CD4-positive, alpha-beta T cell (primary cell): ENCODE measurements around the gene DENND2A. TPM values are rescaled to one million over a fixed set of nuclear protein-coding genes. Genes with fewer than 3 reads are reported as not detected.

Experiments used
- ATAC-seq: fragments of 200-7000 bp; cut with Tn5 transposase; one replicate; pipeline ENCODE4 v1.10.0; 2022; ENCODE audit warnings: mild to moderate bottlenecking; ENCODE audit not compliant: poor library complexity
- CTCF ChIA-PET: fragments of 350-600 bp; sonication (Branson Sonifier 250); formaldehyde crosslinking; loops from one replicate; lab custom pipeline; 2021; ENCODE audit warnings: antibody characterized with exemption, inconsistent platforms; lab: Charles Lee
- POLR2A ChIA-PET: fragments of 350-600 bp; sonication (Branson Sonifier 250); formaldehyde crosslinking; loops from one replicate; lab custom pipeline; 2021; ENCODE audit warnings: antibody characterized with exemption, inconsistent platforms; lab: Charles Lee
- DNase-seq, 14 experiments: peaks; one replicate each; pipeline ENCODE4 v3.0.0-alpha.2; 2013 to 2020; ENCODE audit warnings: mixed read lengths in 2 of 14
- H3K27ac ChIP-seq, 2 donors: one replicate each; pipeline versions ENCODE4 v1.5.1 to v1.7.0; 2013; ENCODE audit warnings: low read length in 2 of 2, low read depth in 1 of 2, mild to moderate bottlenecking in 1 of 2
- H3K27me3 ChIP-seq, 2 experiments: 1 replicate in 1 of 2; 2 replicates in 1 of 2; pipeline versions ENCODE4 v1.6.1 to v1.7.0; 2013; ENCODE audit warnings: low read length in 2 of 2, control low read depth in 1 of 2, mild to moderate bottlenecking in 1 of 2, moderate library complexity in 1 of 2; ENCODE audit not compliant: insufficient read depth in 2 of 2, control insufficient read depth in 1 of 2
- H3K36me3 ChIP-seq: one replicate; pipeline ENCODE4 v1.6.1; 2013; ENCODE audit warnings: low read length, control low read depth; ENCODE audit not compliant: insufficient read depth
- H3K4me1 ChIP-seq: one replicate; pipeline ENCODE4 v1.6.1; 2013; ENCODE audit warnings: low read length, control low read depth; ENCODE audit not compliant: insufficient read depth
- H3K4me3 ChIP-seq: one replicate; pipeline ENCODE4 v1.5.1; 2013; ENCODE audit warnings: mild to moderate bottlenecking, low read length, moderate library complexity
- H3K9me3 ChIP-seq, 2 experiments: 1 replicate in 1 of 2; 2 replicates in 1 of 2; pipeline versions ENCODE4 v1.6.1 to v1.7.0; 2013; ENCODE audit warnings: low read length in 2 of 2, mild to moderate bottlenecking in 2 of 2, control low read depth in 1 of 2, moderate library complexity in 1 of 2; ENCODE audit not compliant: control insufficient read depth in 1 of 2, insufficient read depth in 1 of 2
- H3K27ac Mint-ChIP-seq: one replicate; pipeline ENCODE4 v1.8.0; 2020; ENCODE audit warnings: mixed read lengths
- H3K27me3 Mint-ChIP-seq: one replicate; pipeline ENCODE4 v1.8.0; 2021; ENCODE audit warnings: mixed read lengths
- H3K36me3 Mint-ChIP-seq: one replicate; pipeline ENCODE4 v1.8.0; 2021; ENCODE audit warnings: low read depth, mixed read lengths
- H3K4me1 Mint-ChIP-seq: one replicate; pipeline ENCODE4 v1.8.0; 2021; ENCODE audit warnings: low read depth, mixed read lengths
- H3K4me3 Mint-ChIP-seq: one replicate; pipeline ENCODE4 v1.8.0; 2020; ENCODE audit warnings: mild to moderate bottlenecking, mixed read lengths
- H3K9me3 Mint-ChIP-seq: one replicate; pipeline ENCODE4 v1.8.0; 2020; ENCODE audit warnings: mixed read lengths
- CTCF ChIP-seq: fragments of 200-600 bp; IDR thresholded peaks from one replicate; pipeline ENCODE4 v1.8.0; 2022; ENCODE audit warnings: antibody characterized with exemption, mild to moderate bottlenecking
- intact Hi-C, 2 experiments: fragments of 100-400 bp; cut with DNase I in 1 of 2; cut with micrococcal nuclease in 1 of 2; formaldehyde crosslinking; loops; one replicate each; pipeline versions ENCODE4 v1.15.1 to v1.9.0; 2023 to 2025; cut with DNase I, micrococcal nuclease
- total RNA-seq, 174 experiments: library from RNA in 2 of 174; stranded (reverse) in 2 of 174; gene quantifications; one replicate each; pipeline ENCODE4 v1.2.3 and lab custom pipeline; 2021 to 2026

DENND2A gene
- total RNA-seq, 2 experiments from 2014 or later = not detected

GRCh38 chr7:140592964-140593671 lies 47.5 kb downstream of the DENND2A start:
- Histone ChIP-seq H3K36me3 (no peaks in the 10 kb centered on the region), H3K4me1 (no peaks in the 10 kb centered on the region), H3K4me3 (no peak overlapping the region), H3K27me3 (peaks cover 4 to 9% of the 10 kb centered on the region in 2 experiments), H3K27ac (no peak overlapping the region), H3K9me3 (no peaks in the 10 kb centered on the region)
- ChIA-PET CTCF (no interaction called here), POLR2A (no interaction called here)
- Mint-ChIP-seq H3K9me3 (no peaks in the 10 kb centered on the region), H3K36me3 (no peaks in the 10 kb centered on the region), H3K27me3 (peaks cover 19% of the 10 kb centered on the region), H3K27ac (no peak overlapping the region), H3K4me3 (no peak overlapping the region), H3K4me1 (no peaks in the 10 kb centered on the region)
- ATAC-seq (no peak), DNase-seq (no peak)
- TF ChIP-seq CTCF = no peak
- intact Hi-C loops = no loop called here

- no peak overlapping the region for H3K4me3 ChIP-seq
- no peaks in the 10 kb centered on the region for H3K4me1 ChIP-seq
- H3K36me3 ChIP-seq = no peaks in the 10 kb centered on the region
- no peak for ATAC-seq
- Mint-ChIP-seq H3K27me3 (peaks cover 21% of the 10 kb centered on the region), H3K4me1 (no peaks in the 10 kb centered on the region), H3K36me3 (no peaks in the 10 kb centered on the region), H3K9me3 (no peaks in the 10 kb centered on the region), H3K27ac (no peak overlapping the region), H3K4me3 (no peak overlapping the region)
- H3K27ac ChIP-seq = no peak overlapping the region
- peaks cover 0 to 8% of the 10 kb centered on the region in 2 experiments for H3K27me3 ChIP-seq
- intact Hi-C loops = no loop called here
- H3K9me3 ChIP-seq = no peaks in the 10 kb centered on the region
- TF ChIP-seq CTCF = no peak
- CTCF ChIA-PET = no interaction called here
- POLR2A ChIA-PET = no interaction called here
- DNase-seq = no peak
Observed at GRCh38 chr7:140591180-140591902, 49.3 kb downstream of the DENND2A start.

GRCh38 chr7:140587243-140587642 lies 53.4 kb downstream of the DENND2A start:
- Histone ChIP-seq H3K36me3 (no peaks in the 10 kb centered on the region), H3K27ac (no peak overlapping the region), H3K9me3 (no peaks in the 10 kb centered on the region), H3K4me3 (no peak overlapping the region), H3K4me1 (no peaks in the 10 kb centered on the region), H3K27me3 (no peaks in the 10 kb centered on the region)
- no peak for TF ChIP-seq CTCF
- DNase-seq (no peak), ATAC-seq (no peak)
- Mint-ChIP-seq H3K27me3 (peaks cover 10% of the 10 kb centered on the region), H3K4me3 (no peak overlapping the region), H3K9me3 (no peaks in the 10 kb centered on the region), H3K36me3 (no peaks in the 10 kb centered on the region), H3K4me1 (no peaks in the 10 kb centered on the region), H3K27ac (no peak overlapping the region)
- POLR2A ChIA-PET = no interaction called here
- intact Hi-C loops = no loop called here
- CTCF ChIA-PET = interaction anchor here (0.5 kb wide), 1 partner anchor 15 kb away, joined by 6 read pairs; no protein-coding TSS in a partner anchor
